ENCODE results near the gene CTDSPL2. TPM values are rescaled to one million over a fixed set of nuclear protein-coding genes. Genes with fewer than 3 reads are reported as not detected.

Gene CTDSPL2
- polyA plus RNA-seq, 1 donor: 35.8 TPM

Other genes starting within 250 kb of the CTDSPL2 start
- 0.42 TPM for gene FRMD5, start 232.4 kb upstream of the CTDSPL2 start, polyA plus RNA-seq (ENCODE audit: insufficient read length)
- gene GOLM2, start 138.9 kb upstream of the CTDSPL2 start, polyA plus RNA-seq (ENCODE audit: insufficient read length): 69.5 TPM
- 90.8 TPM for gene EIF3J, start 109.5 kb downstream of the CTDSPL2 start, polyA plus RNA-seq (ENCODE audit: insufficient read length)
- 41.6 TPM for gene SPG11, start 236.0 kb downstream of the CTDSPL2 start, polyA plus RNA-seq (ENCODE audit: insufficient read length)